Subcutaneous adipose tissue (tissue), 4 donors: ENCODE data around the gene CCDC170. TPM values are rescaled to one million over a fixed set of nuclear protein-coding genes. Genes with fewer than 3 reads are reported as not detected.

Experiments
- CTCF ChIP-seq: fragments of 450-650 bp; IDR thresholded peaks from one replicate; pipeline ENCODE4 v1.5.1; 2016; ENCODE audit warnings: low read depth, mild to moderate bottlenecking, control low read depth, antibody characterized with exemption, moderate library complexity
- total RNA-seq, 4 donors: library from RNA; depleted of rRNA; stranded (reverse); fragments of >200 nt; gene quantifications; one replicate each; pipeline ENCODE4 v1.1.0, GENCODE V29; 2016

Gene CCDC170
- 10 to 100 TPM in 2 of 4 donors, 1 to 10 TPM in 2; 7.0 to 16.6 (median 9.6) TPM for total RNA-seq

- TF ChIP-seq CTCF, result no peak
Observed at GRCh38 chr6:151493804-151494234, at the start of gene CCDC170. Gene CCDC170, plus strand, starts transcription at chr6:151494017. Its CDS starts 112 bp downstream, at chr6:151494129.

GRCh38 chr6:151445482-151445881 lies 48.3 kb upstream of the CCDC170 start:
- no peak for TF ChIP-seq CTCF

- no peak for TF ChIP-seq CTCF
Observed at GRCh38 chr6:151447237-151447636, 46.6 kb upstream of the CCDC170 start.

- TF ChIP-seq CTCF, result no peak
Observed at GRCh38 chr6:151448623-151449022, 45.2 kb upstream of the CCDC170 start.

GRCh38 chr6:151451417-151451949 lies 42.3 kb upstream of the CCDC170 start:
- no peak for TF ChIP-seq CTCF

- TF ChIP-seq CTCF, result no peak
Observed at GRCh38 chr6:151451950-151452749, 41.7 kb upstream of the CCDC170 start, which contains the start of gene RMND1. Gene RMND1, minus strand, starts transcription at chr6:151452126. Its CDS starts 6,315 bp downstream, at chr6:151445811.

GRCh38 chr6:151452750-151453427 lies 40.9 kb upstream of the CCDC170 start:
- no peak for TF ChIP-seq CTCF
